CD4-positive, alpha-beta T cell treated with Interleukin-4 for 4 hours (primary cell): ENCODE measurements around the gene DZANK1.
"Not testable (repeated sequence)": the region's sequence is repeated elsewhere in the genome, so short reads cannot be mapped to it uniquely, and the experiment has no call there.

ENCODE experiments used
- DNase-seq: peaks from one replicate; pipeline ENCODE4 v3.0.0-alpha.2; 2020

The DZANK1 gene

DNA sequence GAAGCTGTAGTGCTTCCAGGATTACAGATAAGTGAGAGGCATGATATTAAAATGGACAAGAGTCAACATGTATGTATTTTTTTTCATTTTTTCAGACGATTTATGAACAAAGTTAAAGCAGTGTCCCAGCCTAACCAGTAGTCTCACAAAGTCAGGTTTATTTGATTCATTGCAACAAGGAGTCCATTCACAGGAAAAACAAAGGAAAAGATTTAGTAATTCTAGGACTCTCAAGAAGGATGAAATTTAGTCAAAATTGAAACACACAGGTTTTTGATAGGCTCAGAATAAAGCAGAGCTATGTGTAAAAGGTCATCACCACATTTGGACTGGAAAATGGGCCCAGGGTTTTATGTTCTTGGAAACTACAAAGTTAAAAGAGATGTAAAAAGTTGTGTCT, 94.5 kb downstream of the DZANK1 start:
- DNase-seq, result no peak

DNA sequence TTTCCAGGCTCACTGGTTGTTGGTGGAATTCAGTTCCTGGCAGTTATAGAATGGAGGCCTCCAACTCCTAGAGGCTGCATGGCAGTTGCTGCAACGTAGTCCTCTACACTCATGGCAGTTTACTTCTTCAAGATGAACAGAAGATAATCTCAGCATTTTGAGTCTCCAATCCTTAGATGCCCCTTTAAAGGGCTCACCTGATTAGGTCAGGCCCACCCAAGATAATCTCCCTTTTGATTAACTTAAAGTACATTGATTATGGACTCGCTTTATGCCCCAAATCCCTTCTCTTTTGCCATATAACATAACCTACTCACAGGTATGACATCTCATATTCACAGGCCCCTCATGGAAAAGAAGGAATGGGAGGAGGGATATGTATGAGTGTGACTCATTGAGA, 102.1 kb downstream of the DZANK1 start:
- DNase-seq, result no peak

DNA sequence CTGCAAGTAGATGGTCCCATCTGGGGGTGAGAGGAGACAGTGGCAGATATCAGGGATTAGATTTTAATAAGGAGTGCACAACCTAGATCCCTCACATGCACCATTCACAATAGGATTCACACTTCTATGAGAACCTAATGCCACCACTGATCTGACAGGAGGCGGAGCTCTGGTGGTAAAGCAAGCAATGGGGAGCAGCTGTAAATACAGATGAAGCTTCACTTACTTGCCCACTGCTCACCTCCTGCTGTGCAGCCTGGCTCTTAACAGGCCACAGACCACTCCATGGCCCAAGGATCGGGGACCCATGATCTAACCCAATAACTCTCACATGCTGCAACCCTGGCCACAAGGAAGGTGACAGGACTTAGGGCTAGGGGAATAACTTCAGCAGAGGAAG, 103.1 kb downstream of the DZANK1 start:
- DNase-seq, result no peak

DNA sequence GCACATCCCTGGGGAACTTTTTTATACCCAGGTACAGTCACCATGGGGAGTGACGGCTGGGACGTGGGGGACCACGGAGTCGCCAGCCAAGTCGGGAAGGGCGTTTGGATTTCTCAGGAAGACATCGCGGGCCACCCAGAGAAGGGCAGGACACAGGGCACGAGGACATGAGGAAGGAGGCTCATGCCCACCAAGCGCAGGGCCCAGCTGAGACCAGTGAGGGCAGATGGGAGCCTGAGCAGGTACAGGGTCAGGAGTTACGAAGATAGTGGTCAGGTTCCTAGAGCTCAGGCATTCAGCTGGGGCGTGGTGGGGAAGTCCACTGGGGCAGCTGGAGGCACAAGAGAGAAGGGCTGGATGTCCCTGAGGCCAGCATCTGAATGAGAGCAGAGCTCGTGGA, 103.9 kb downstream of the DZANK1 start:
- no peak for DNase-seq

DNA sequence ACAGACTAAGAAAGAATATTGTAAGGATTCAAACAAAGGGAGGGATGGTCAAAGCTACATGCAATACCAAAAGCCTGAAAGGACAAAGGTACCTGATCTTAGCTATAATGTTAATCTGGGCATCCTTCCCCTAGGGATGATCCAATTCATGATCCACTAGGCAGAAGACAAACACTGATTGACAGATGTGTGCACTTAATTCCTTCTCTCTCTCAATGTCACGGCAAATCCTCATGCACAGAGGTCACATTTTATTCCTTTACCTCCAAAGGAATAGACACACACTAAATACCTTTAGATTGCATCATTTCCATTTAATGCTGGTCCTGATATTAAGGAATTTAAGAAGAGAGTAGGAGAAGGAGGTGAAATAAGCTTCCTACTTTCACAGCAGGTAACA, 105.2 kb downstream of the DZANK1 start:
- DNase-seq, result no peak

DNA sequence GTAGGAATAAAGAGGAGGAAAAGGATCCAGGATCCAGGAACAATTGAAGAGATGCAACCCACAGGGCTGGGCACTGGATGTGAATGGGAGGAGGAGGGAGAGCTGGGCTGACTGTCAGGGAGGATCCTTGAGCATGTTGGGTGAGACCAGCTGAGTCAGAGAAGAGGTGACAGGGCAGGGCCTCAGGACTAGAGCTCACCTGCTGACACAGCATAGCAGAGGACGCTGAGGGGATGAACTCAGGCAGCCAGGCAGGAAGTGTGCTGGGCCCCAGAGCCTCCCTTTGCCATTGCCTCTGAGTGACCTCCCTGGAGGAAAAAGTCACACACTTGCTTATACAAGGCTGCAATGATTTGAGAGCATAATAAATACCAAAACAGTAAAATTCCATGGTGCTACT, 106.2 kb downstream of the DZANK1 start:
- no peak for DNase-seq

DNA sequence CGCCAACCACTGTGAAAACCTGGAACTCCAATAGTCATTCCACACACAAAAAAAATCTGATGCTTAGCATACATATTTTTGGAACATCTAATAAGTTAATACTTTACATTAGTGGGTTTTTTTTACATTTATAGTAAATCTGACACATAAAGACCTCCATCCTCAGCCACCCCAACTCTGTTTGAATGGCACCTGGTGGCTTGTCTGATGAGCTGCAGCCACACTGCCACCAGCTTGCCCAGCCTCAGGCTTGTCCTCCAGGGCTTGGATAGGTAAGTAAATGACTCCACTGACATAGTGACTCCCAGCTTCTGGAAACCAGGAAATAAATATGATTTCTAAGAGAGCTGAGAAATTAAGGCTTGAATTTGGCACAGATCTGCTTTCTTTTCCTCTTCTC, 107.0 kb downstream of the DZANK1 start:
- DNase-seq, result no peak

DNA sequence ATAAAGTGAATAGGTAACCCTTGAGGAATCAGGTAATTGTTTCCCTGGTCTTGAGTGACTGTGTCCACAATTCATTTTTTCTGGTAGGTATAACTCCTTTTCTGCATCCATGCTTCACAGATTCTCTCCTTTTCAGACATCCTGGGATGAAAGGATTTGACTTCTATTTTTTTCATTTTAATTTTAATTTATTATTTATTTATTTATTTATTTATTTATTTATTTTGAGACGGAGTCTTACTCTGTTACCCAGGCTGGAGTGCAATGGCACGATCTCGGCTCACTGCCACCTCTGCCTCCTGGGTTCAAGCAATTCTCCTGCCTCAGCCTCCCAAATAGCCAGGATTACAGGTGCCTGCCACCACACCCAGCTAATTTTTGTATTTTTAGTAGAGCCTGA, 117.1 kb downstream of the DZANK1 start:
- not testable (repeated sequence) for DNase-seq
